Stimulated activated CD4-positive, alpha-beta T cell treated with anti-CD3 and anti-CD28 coated beads, Interleukin-4, amount 100 ng/mL, for 4 hours (primary cell): ENCODE results near the gene SNX33.
"Not testable (repeated sequence)": the region's sequence is repeated elsewhere in the genome, so short reads cannot be mapped to it uniquely, and the experiment has no call there.

ENCODE experiments used
- DNase-seq, 2 experiments: peaks; one replicate each; pipeline ENCODE4 v3.0.0-alpha.2; 2020

SNX33 gene

DNA sequence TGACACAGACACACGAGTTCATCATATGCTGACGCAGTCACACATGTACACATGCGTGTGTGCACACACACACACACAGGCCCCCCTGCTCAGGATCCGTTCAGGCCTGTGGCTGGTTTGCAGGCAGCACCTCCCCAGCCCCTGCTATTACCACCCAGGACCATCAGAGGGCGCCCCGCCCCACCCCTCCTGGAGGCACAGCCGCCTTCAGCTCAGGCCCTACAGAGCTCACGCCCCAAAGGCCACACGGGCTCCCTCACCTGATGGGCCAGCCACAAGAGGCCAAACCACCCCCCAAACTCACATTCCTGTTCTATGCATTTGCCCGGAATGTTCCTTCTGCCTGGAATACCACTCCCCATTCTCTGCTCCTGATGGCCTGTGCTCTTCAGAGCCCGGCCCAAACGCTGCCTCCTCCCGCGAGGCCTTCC is 38.5 kb downstream of the SNX33 start:
- peak; percentile 59 to 73 for DNase-seq

- no peak for DNase-seq
Observed at GRCh38 chr15:75687486-75688277, 40.0 kb downstream of the SNX33 start.

GRCh38 chr15:75688278-75688557 is 40.5 kb downstream of the SNX33 start:
- DNase-seq: no peak

GRCh38 chr15:75688831-75689230 is 41.1 kb downstream of the SNX33 start:
- no peak for DNase-seq

DNA sequence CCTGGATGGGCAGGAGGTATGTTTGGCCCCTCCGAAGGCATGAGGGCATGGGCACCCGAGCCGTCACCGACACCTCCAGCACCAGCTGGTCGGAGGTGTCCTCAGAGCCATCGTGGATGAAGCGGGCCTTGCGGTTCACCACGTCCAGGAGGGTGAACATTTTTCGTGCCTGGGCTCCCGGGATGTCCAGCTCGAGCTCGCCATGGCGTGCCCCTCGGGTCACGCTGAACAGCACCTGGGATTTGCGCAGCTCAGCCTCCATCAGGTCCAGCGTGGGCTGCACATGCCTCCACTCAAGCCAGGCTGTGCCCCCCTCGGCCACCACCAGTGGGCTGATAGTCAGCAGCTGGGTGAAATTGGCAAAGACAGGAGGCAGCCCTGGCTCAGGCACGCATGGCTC is 41.7 kb downstream of the SNX33 start:
- not testable (repeated sequence) for DNase-seq

GRCh38 chr15:75692311-75692710 is 44.6 kb downstream of the SNX33 start:
- not testable (repeated sequence) for DNase-seq

DNA sequence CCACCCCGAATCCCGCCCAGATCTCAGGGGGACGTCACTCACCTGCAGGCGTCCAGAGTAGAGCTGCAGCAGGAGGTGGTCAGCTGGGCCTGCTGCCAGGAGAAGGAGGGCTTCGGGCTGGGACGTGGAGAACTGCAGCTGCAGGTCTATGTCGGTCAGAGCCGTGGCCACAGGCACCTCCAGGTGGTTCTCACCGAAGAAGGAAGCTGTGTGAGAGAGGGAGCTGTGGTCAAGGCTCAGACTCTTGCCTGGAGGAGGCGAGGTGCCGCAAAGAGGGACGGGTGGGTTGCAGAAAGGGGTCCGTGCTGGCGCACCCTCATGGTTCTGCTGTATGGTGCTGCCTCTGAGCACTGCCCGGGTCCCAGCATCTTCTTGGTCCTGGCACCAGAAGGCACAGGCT is 45.3 kb downstream of the SNX33 start:
- DNase-seq: not testable (repeated sequence)

DNA sequence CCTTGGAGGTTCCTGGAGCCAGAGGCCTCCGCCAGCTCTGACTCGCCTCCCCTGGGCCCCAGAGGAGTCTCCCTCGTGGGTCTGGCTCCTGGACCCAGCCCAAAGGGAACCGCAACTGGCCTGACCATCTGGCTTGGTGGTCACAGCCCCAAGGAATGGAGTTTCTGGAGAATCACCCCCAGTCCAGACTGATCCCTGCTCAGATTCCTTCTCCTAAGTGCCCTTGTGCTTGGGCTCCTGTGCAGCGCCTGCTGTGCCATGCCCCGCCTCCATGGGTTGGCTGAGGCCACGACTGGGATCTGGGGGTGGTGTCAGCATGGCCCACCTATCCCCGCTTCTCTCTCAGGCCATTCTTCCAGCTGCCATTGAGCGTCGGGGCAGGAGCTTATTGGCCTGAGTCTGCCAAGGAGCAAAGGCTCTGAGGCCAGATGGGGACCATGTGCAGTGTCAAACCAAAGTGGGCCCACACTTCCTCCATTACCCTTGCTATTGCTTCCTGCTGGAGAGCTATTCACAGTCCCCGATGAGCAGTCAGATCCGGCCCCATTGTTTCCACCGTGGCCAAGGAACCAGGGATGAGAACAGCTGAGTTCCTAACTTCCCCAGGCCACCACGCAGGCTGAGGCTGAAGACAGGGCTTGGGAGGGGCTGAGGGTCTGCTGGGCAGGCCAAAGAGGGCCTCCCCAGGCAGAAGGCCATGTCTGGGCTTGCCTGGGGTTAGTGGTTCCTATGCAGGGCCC is 46.0 kb downstream of the SNX33 start:
- DNase-seq: no peak

- no peak for DNase-seq
Observed at GRCh38 chr15:75694241-75695182, 46.8 kb downstream of the SNX33 start.

GRCh38 chr15:75695220-75695619 is 47.5 kb downstream of the SNX33 start:
- DNase-seq: no peak

- DNase-seq: no peak
Observed at GRCh38 chr15:75695634-75696310, 48.1 kb downstream of the SNX33 start.

GRCh38 chr15:75696311-75696720 is 48.6 kb downstream of the SNX33 start:
- no peak for DNase-seq

GRCh38 chr15:75696854-75697259 is 49.1 kb downstream of the SNX33 start:
- no peak for DNase-seq

- no peak for DNase-seq
Observed at GRCh38 chr15:75697523-75697922, 49.8 kb downstream of the SNX33 start.

GRCh38 chr15:75697974-75698747 is 50.4 kb downstream of the SNX33 start:
- not testable (repeated sequence) for DNase-seq

- not testable (repeated sequence) for DNase-seq
Observed at GRCh38 chr15:75699517-75699916, 51.8 kb downstream of the SNX33 start.

DNA sequence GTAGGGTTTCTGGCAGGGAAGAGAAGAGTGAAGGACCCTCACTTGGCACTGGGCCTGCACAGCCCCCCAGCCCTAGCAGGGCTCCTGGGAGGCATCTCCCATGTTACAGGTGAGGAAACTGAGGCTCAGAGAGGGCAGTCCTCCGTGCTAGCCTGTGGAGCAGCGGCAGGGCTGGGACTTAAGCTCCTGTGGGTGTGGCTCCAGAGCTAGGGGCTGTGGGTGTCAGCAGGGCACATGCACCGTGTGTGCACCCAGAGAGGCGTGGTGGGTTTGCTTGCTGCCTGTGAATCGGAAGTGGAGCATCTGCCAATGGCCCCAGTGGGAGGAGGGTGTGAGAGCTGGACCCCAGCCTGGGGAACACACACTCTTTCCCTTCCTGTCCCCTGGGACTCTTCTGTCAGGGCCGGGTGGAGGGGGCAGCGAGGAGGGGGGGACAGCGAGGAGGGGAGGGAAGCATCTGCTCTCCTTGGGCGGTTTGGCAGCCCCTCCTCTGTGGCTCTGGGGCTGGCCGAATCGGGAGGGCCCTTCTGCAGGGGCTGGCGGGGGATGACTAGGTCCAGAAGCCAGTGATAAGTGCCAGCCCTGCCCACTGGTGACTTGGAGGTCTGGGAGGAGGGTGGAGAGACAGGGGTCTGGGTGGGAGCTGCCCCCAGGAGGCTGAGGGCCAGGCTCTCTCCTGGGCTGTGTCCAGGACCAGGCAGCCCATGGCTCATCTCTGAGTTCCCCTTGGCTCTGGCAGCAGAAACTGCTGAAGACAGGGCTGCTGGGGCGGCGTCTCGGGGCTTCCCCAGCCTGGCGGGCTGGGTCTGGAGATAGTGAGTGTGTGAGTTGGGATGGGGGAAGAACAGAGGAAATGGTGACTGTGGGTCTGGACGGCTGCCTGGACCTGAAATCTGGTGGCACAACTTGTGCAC is 52.5 kb downstream of the SNX33 start:
- DNase-seq: not testable (repeated sequence)

- not testable (repeated sequence) for DNase-seq
Observed at GRCh38 chr15:75701071-75702003, 53.6 kb downstream of the SNX33 start.

GRCh38 chr15:75702436-75702835 is 54.7 kb downstream of the SNX33 start:
- no peak for DNase-seq
